Smooth muscle cell (in vitro differentiated cells): ENCODE measurements around the gene HK2. TPM values are rescaled to one million over a fixed set of nuclear protein-coding genes. Genes with fewer than 3 reads are reported as not detected.

Experiments used
- DNase-seq: peaks from one replicate; lab custom pipeline; 2025; ENCODE audit not compliant: unreplicated experiment; lab: John Stamatoyannopoulos, UW
- H2AFZ ChIP-seq: fragments of 200-600 bp; sonication (generic); 2 replicates; pipeline ENCODE4 v1.6.0; 2016; ENCODE audit warnings: antibody characterized with exemption, low read depth, mild to moderate bottlenecking
- H3F3A ChIP-seq: fragments of 200-600 bp; sonication (generic); 2 replicates; pipeline ENCODE4 v1.6.0; 2017; ENCODE audit warnings: antibody characterized with exemption, low read depth
- H3K27ac ChIP-seq: fragments of 200-600 bp; sonication (generic); 2 replicates; pipeline ENCODE4 v1.5.1; 2016; ENCODE audit warnings: low read depth, mild to moderate bottlenecking
- H3K27me3 ChIP-seq: fragments of 200-600 bp; sonication (generic); 2 replicates; pipeline ENCODE4 v1.6.1; 2016; ENCODE audit warnings: low read depth, mild to moderate bottlenecking
- H3K36me3 ChIP-seq: fragments of 200-600 bp; sonication (generic); 2 replicates; pipeline ENCODE4 v1.5.1; 2016; ENCODE audit warnings: low read depth
- H3K4me1 ChIP-seq: fragments of 200-600 bp; sonication (generic); 2 replicates; pipeline ENCODE4 v1.5.1; 2016; ENCODE audit warnings: low read depth
- H3K4me2 ChIP-seq: fragments of 200-600 bp; sonication (generic); 2 replicates; pipeline ENCODE4 v1.6.0; 2016; ENCODE audit warnings: mild to moderate bottlenecking
- H3K4me3 ChIP-seq: fragments of 200-600 bp; sonication (generic); 2 replicates; pipeline ENCODE4 v1.5.1; 2016; ENCODE audit warnings: mild to moderate bottlenecking
- H3K79me2 ChIP-seq: fragments of 200-600 bp; sonication (generic); 2 replicates; pipeline ENCODE4 v1.6.0; 2016; ENCODE audit warnings: low read depth, mild to moderate bottlenecking
- H3K9ac ChIP-seq: fragments of 200-600 bp; sonication (generic); 2 replicates; pipeline ENCODE4 v1.6.0; 2016; ENCODE audit warnings: low read depth
- H3K9me3 ChIP-seq: fragments of 200-600 bp; sonication (generic); replicated peaks from 2 replicates; pipeline ENCODE4 v1.5.1; 2016; ENCODE audit warnings: low read depth
- H4K20me1 ChIP-seq: fragments of 200-600 bp; sonication (generic); 2 replicates; pipeline ENCODE4 v1.6.0; 2016; ENCODE audit warnings: low read depth
- WGBS: methylation state at CpG from one replicate; pipeline ENCODE4 v1.1.7; 2016; ENCODE audit warnings: low lambda C conversion rate; 5-methylcytosine and 5-hydroxymethylcytosine counted together
- polyA plus RNA-seq: library from polyadenylated mRNA; unstranded; fragments of >200 nt; fragmentation: Nextera tagmentation; extraction: Ambion mirVana; gene quantifications from 2 replicates; pipeline ENCODE4 v1.2.1, GENCODE V29; 2016
- total RNA-seq: library from RNA; depleted of rRNA; stranded (reverse); fragments of >200 nt; gene quantifications from 2 replicates; pipeline ENCODE4 v1.2.3, GENCODE V29; 2014
- TF ChIP-seq, protein P1 (sequence below): fragments of 200-600 bp; sonication (generic); IDR thresholded peaks from 2 replicates; pipeline ENCODE4 v1.5.1; 2017; ENCODE audit warnings: borderline replicate concordance, mild to moderate bottlenecking, antibody characterized with exemption; ENCODE audit not compliant: insufficient read depth, poor library complexity, severe bottlenecking

The HK2 gene
- total and polyA plus RNA-seq, 2 experiments from 2014 or later, result 20.3 to 38.0 TPM

DNA sequence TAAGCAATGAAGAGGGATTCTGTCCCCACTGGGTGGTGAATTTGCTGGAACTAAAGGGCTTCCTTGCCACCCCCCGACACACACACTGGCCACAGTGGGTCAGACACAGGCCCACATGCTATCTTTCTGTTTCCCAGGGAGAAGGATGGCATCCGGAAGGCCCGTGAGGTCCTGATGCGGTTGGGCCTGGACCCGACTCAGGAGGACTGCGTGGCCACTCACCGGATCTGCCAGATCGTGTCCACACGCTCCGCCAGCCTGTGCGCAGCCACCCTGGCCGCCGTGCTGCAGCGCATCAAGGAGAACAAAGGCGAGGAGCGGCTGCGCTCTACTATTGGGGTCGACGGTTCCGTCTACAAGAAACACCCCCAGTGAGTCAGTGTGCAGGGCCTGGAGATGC, 44.6 kb downstream of the HK2 start:
- WGBS, result 97% methylated on average over 20 of the region's 20 CpGs
- Histone ChIP-seq H3K27ac (no peak overlapping the region), H3F3A (no peaks in the 10 kb centered on the region), H3K4me3 (no peak overlapping the region), H3K9me3 (no peaks in the 10 kb centered on the region), H3K27me3 (no peaks in the 10 kb centered on the region), H3K4me1 (no peaks in the 10 kb centered on the region), H3K4me2 (no peak overlapping the region), H3K9ac (no peak overlapping the region), H3K36me3 (peaks cover 35% of the 10 kb centered on the region), H3K79me2 (no peaks in the 10 kb centered on the region), H4K20me1 (peaks cover 21% of the 10 kb centered on the region), H2AFZ (no peak overlapping the region)
- DNase-seq, result no peak
- TF ChIP-seq, protein P1, sequence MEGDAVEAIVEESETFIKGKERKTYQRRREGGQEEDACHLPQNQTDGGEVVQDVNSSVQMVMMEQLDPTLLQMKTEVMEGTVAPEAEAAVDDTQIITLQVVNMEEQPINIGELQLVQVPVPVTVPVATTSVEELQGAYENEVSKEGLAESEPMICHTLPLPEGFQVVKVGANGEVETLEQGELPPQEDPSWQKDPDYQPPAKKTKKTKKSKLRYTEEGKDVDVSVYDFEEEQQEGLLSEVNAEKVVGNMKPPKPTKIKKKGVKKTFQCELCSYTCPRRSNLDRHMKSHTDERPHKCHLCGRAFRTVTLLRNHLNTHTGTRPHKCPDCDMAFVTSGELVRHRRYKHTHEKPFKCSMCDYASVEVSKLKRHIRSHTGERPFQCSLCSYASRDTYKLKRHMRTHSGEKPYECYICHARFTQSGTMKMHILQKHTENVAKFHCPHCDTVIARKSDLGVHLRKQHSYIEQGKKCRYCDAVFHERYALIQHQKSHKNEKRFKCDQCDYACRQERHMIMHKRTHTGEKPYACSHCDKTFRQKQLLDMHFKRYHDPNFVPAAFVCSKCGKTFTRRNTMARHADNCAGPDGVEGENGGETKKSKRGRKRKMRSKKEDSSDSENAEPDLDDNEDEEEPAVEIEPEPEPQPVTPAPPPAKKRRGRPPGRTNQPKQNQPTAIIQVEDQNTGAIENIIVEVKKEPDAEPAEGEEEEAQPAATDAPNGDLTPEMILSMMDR, result no peak

- Histone ChIP-seq H3K9me3 (no peaks in the 10 kb centered on the region), H2AFZ (no peak overlapping the region), H3K4me2 (no peak overlapping the region), H3K4me3 (no peak overlapping the region), H3K27me3 (no peaks in the 10 kb centered on the region), H3K79me2 (no peaks in the 10 kb centered on the region), H3K9ac (no peak overlapping the region), H3K4me1 (no peaks in the 10 kb centered on the region), H4K20me1 (peaks cover 12% of the 10 kb centered on the region), H3F3A (no peaks in the 10 kb centered on the region), H3K36me3 (peaks cover 45% of the 10 kb centered on the region), H3K27ac (no peak overlapping the region)
- 97% methylated on average over 24 of the region's 24 CpGs for WGBS
- TF ChIP-seq, protein P1, result no peak
- no peak for DNase-seq
These were observed 46.3 kb downstream of the HK2 start for GRCh38 chr2:74880054-74880728.

DNA sequence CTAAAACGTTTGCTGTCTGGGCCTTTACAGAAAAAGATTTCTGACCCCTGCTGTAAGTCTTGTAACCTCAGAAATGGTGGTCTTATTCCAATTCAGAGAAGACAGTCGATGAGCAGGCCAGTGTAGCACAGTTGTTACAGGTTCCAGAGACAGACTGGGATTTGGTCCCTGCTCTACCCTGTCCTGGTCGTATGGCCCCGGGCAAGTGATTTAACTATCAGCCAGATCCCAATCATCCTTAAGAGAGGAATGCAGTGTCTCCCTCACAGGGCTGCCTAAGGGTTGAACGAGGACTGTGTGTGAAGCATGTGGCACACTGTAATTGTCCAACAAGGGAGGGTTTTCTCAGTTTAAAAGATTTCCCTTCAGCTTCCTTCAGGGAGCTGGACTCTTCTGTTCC, 47.2 kb downstream of the HK2 start:
- H3K79me2 ChIP-seq, result no peaks in the 10 kb centered on the region
- no peak overlapping the region for H3K27ac ChIP-seq
- H3K4me1 ChIP-seq, result no peaks in the 10 kb centered on the region
- H4K20me1 ChIP-seq, result peaks cover 12% of the 10 kb centered on the region
- H3K4me2 ChIP-seq, result no peak overlapping the region
- no peak overlapping the region for H2AFZ ChIP-seq
- no peak overlapping the region for H3K9ac ChIP-seq
- no peaks in the 10 kb centered on the region for H3K27me3 ChIP-seq
- H3K36me3 ChIP-seq, result peaks cover 47% of the 10 kb centered on the region
- H3F3A ChIP-seq, result no peaks in the 10 kb centered on the region
- WGBS, result 61% methylated on average over 5 of the region's 5 CpGs
- TF ChIP-seq, protein P1, result no peak
- H3K4me3 ChIP-seq, result no peak overlapping the region
- DNase-seq, result no peak
- H3K9me3 ChIP-seq, result no peaks in the 10 kb centered on the region

- Histone ChIP-seq H3K9me3 (no peaks in the 10 kb centered on the region), H3K36me3 (peaks cover 47% of the 10 kb centered on the region), H3K27me3 (no peaks in the 10 kb centered on the region), H4K20me1 (peaks cover 8% of the 10 kb centered on the region), H3K4me1 (peaks cover 2% of the 10 kb centered on the region), H3K79me2 (no peaks in the 10 kb centered on the region), H3K27ac (no peak overlapping the region), H2AFZ (no peak overlapping the region), H3K4me3 (no peak overlapping the region), H3F3A (peaks cover 2% of the 10 kb centered on the region), H3K9ac (no peak overlapping the region), H3K4me2 (no peak overlapping the region)
- TF ChIP-seq, protein P1, result no peak
- WGBS, result 97% methylated on average over 19 of the region's 19 CpGs
- no peak for DNase-seq
These were observed 47.8 kb downstream of the HK2 start for GRCh38 chr2:74881626-74882298.
